ENCODE data around the gene PLOD2.

The PLOD2 gene

GRCh38 chr3:146180376-146180775 lies 19.4 kb upstream of the PLOD2 start:
- CTCF ChIA-PET, result no interaction called here
- H3K27ac Mint-ChIP-seq, result no peak overlapping the region
- H3K9me3 Mint-ChIP-seq, result no peaks in the 10 kb centered on the region
- no peaks in the 10 kb centered on the region for H3K36me3 Mint-ChIP-seq
- no peak for DNase-seq
- H3K4me1 Mint-ChIP-seq, result no peaks in the 10 kb centered on the region
- peaks cover 3% of the 10 kb centered on the region for H3K27me3 Mint-ChIP-seq
- H3K4me3 Mint-ChIP-seq, result no peak overlapping the region

- Mint-ChIP-seq H3K4me3 (no peak overlapping the region), H3K36me3 (no peaks in the 10 kb centered on the region), H3K27ac (no peak overlapping the region), H3K4me1 (no peaks in the 10 kb centered on the region), H3K9me3 (no peaks in the 10 kb centered on the region), H3K27me3 (peaks cover 3% of the 10 kb centered on the region)
- CTCF ChIA-PET, result interaction anchor here (0.9 to 1.0 kb wide), 2 partner anchors 10 to 11 kb away, joined by 3 to 4 read pairs; no protein-coding TSS in a partner anchor
- DNase-seq, result no peak
Measured at GRCh38 chr3:146178006-146178689, 17.2 kb upstream of the PLOD2 start.

- Mint-ChIP-seq H3K4me3 (no peak overlapping the region), H3K27me3 (peaks cover 3% of the 10 kb centered on the region), H3K9me3 (no peaks in the 10 kb centered on the region), H3K4me1 (no peaks in the 10 kb centered on the region), H3K36me3 (no peaks in the 10 kb centered on the region), H3K27ac (no peak overlapping the region)
- no peak for DNase-seq
- CTCF ChIA-PET, result interaction anchor here (0.9 kb wide), 1 partner anchor 10 kb away, joined by 3 read pairs; no protein-coding TSS in a partner anchor
Measured at GRCh38 chr3:146177519-146177918, 16.5 kb upstream of the PLOD2 start.

GRCh38 chr3:146177072-146177471 lies 16.1 kb upstream of the PLOD2 start:
- DNase-seq, result no peak
- H3K4me1 Mint-ChIP-seq, result no peaks in the 10 kb centered on the region
- H3K36me3 Mint-ChIP-seq, result no peaks in the 10 kb centered on the region
- peaks cover 3% of the 10 kb centered on the region for H3K27me3 Mint-ChIP-seq
- CTCF ChIA-PET, result no interaction called here
- no peak overlapping the region for H3K4me3 Mint-ChIP-seq
- no peak overlapping the region for H3K27ac Mint-ChIP-seq
- no peaks in the 10 kb centered on the region for H3K9me3 Mint-ChIP-seq

- Mint-ChIP-seq H3K4me1 (no peaks in the 10 kb centered on the region), H3K36me3 (no peaks in the 10 kb centered on the region), H3K27me3 (no peaks in the 10 kb centered on the region), H3K9me3 (no peaks in the 10 kb centered on the region), H3K4me3 (no peak overlapping the region), H3K27ac (no peak overlapping the region)
- DNase-seq, result no peak
- CTCF ChIA-PET, result interaction anchor here (0.6 to 1.1 kb wide), 2 partner anchors 10 to 18 kb away, joined by 3 read pairs; no protein-coding TSS in a partner anchor
Measured at GRCh38 chr3:146172586-146172985, 11.6 kb upstream of the PLOD2 start.

- no peak overlapping the region for H3K27ac Mint-ChIP-seq
- no peak overlapping the region for H3K4me3 Mint-ChIP-seq
- DNase-seq, result no peak
- no peaks in the 10 kb centered on the region for H3K4me1 Mint-ChIP-seq
- H3K36me3 Mint-ChIP-seq, result no peaks in the 10 kb centered on the region
- CTCF ChIA-PET, result interaction anchor here (0.8 kb wide), 1 partner anchor 19 kb away, joined by 3 read pairs; no protein-coding TSS in a partner anchor
- no peaks in the 10 kb centered on the region for H3K9me3 Mint-ChIP-seq
- H3K27me3 Mint-ChIP-seq, result no peaks in the 10 kb centered on the region
Measured at GRCh38 chr3:146170591-146170990, 9.6 kb upstream of the PLOD2 start.

- Mint-ChIP-seq H3K4me1 (no peaks in the 10 kb centered on the region), H3K36me3 (no peaks in the 10 kb centered on the region), H3K27ac (no peak overlapping the region), H3K9me3 (no peaks in the 10 kb centered on the region), H3K27me3 (peaks cover 2% of the 10 kb centered on the region), H3K4me3 (no peak overlapping the region)
- DNase-seq, result no peak
- CTCF ChIA-PET, result interaction anchor here (0.8 kb wide), 1 partner anchor 20 kb away, joined by 3 read pairs; no protein-coding TSS in a partner anchor
Measured at GRCh38 chr3:146169891-146170290, 8.9 kb upstream of the PLOD2 start.

- Mint-ChIP-seq H3K27ac (no peak overlapping the region), H3K4me3 (no peak overlapping the region), H3K27me3 (peaks cover 23% of the 10 kb centered on the region), H3K36me3 (no peaks in the 10 kb centered on the region), H3K4me1 (peaks cover 4% of the 10 kb centered on the region), H3K9me3 (no peaks in the 10 kb centered on the region)
- DNase-seq, result no peak
- CTCF ChIA-PET, result no interaction called here
Measured at GRCh38 chr3:146166826-146167225, 5.8 kb upstream of the PLOD2 start.

- CTCF ChIA-PET, result no interaction called here
Measured at GRCh38 chr3:146166415-146166821, 5.4 kb upstream of the PLOD2 start.

GRCh38 chr3:146165877-146166276 lies 4.9 kb upstream of the PLOD2 start:
- Mint-ChIP-seq H3K27me3 (peaks cover 33% of the 10 kb centered on the region), H3K36me3 (no peaks in the 10 kb centered on the region), H3K27ac (no peak overlapping the region), H3K4me1 (peaks cover 9% of the 10 kb centered on the region), H3K4me3 (no peak overlapping the region), H3K9me3 (no peaks in the 10 kb centered on the region)
- no peak for DNase-seq
- CTCF ChIA-PET, result no interaction called here

More at GRCh38 chr3:146166415-146166821, 5.4 kb upstream of the PLOD2 start:
- H3K27me3 Mint-ChIP-seq, result peaks cover 27% of the 10 kb centered on the region
- H3K27ac Mint-ChIP-seq, result no peak overlapping the region
- peaks cover 8% of the 10 kb centered on the region for H3K4me1 Mint-ChIP-seq
- H3K9me3 Mint-ChIP-seq, result no peaks in the 10 kb centered on the region
- H3K4me3 Mint-ChIP-seq, result no peak overlapping the region
- no peaks in the 10 kb centered on the region for H3K36me3 Mint-ChIP-seq
- DNase-seq, result no peak

- no peak for DNase-seq
- Mint-ChIP-seq H3K9me3 (no peaks in the 10 kb centered on the region), H3K36me3 (no peaks in the 10 kb centered on the region), H3K4me3 (no peak overlapping the region), H3K4me1 (peaks cover 12% of the 10 kb centered on the region), H3K27ac (no peak overlapping the region), H3K27me3 (peaks cover 40% of the 10 kb centered on the region)
- CTCF ChIA-PET, result no interaction called here
Measured at GRCh38 chr3:146164971-146165769, 4.2 kb upstream of the PLOD2 start.

GRCh38 chr3:146164506-146164905 lies 3.5 kb upstream of the PLOD2 start:
- CTCF ChIA-PET, result no interaction called here
- DNase-seq, result no peak
- peaks cover 16% of the 10 kb centered on the region for H3K4me1 Mint-ChIP-seq
- H3K27me3 Mint-ChIP-seq, result peaks cover 46% of the 10 kb centered on the region
- no peaks in the 10 kb centered on the region for H3K9me3 Mint-ChIP-seq
- H3K27ac Mint-ChIP-seq, result no peak overlapping the region
- H3K4me3 Mint-ChIP-seq, result no peak overlapping the region
- no peaks in the 10 kb centered on the region for H3K36me3 Mint-ChIP-seq

GRCh38 chr3:146164071-146164470 lies 3.1 kb upstream of the PLOD2 start:
- H3K9me3 Mint-ChIP-seq, result no peaks in the 10 kb centered on the region
- no peak overlapping the region for H3K27ac Mint-ChIP-seq
- H3K27me3 Mint-ChIP-seq, result peaks cover 46% of the 10 kb centered on the region
- no peak overlapping the region for H3K4me3 Mint-ChIP-seq
- CTCF ChIA-PET, result no interaction called here
- H3K36me3 Mint-ChIP-seq, result no peaks in the 10 kb centered on the region
- DNase-seq, result no peak
- H3K4me1 Mint-ChIP-seq, result peaks cover 16% of the 10 kb centered on the region

GRCh38 chr3:146163584-146163983 lies 2.6 kb upstream of the PLOD2 start:
- Mint-ChIP-seq H3K4me1 (peaks cover 16% of the 10 kb centered on the region), H3K27ac (no peak overlapping the region), H3K27me3 (peaks cover 46% of the 10 kb centered on the region), H3K36me3 (no peaks in the 10 kb centered on the region), H3K9me3 (no peaks in the 10 kb centered on the region), H3K4me3 (no peak overlapping the region)
- CTCF ChIA-PET, result no interaction called here
- no peak for DNase-seq

GRCh38 chr3:146162561-146162960 lies 1.6 kb upstream of the PLOD2 start:
- H3K9me3 Mint-ChIP-seq, result no peaks in the 10 kb centered on the region
- H3K27me3 Mint-ChIP-seq, result peaks cover 46% of the 10 kb centered on the region
- DNase-seq, result no peak
- peaks cover 16% of the 10 kb centered on the region for H3K4me1 Mint-ChIP-seq
- CTCF ChIA-PET, result interaction anchor here (0.5 kb wide), 1 partner anchor 10 kb away, joined by 3 read pairs; no protein-coding TSS in a partner anchor
- no peaks in the 10 kb centered on the region for H3K36me3 Mint-ChIP-seq
- no peak overlapping the region for H3K27ac Mint-ChIP-seq
- H3K4me3 Mint-ChIP-seq, result no peak overlapping the region
